AG09319 (cell line): Measurements from ENCODE around the gene LRRC30.

Source experiments
- DNase-seq: peaks from one replicate; pipeline ENCODE4 v3.0.0-alpha.2; 2010; ENCODE audit warnings: low read depth; ENCODE audit errors: extremely low read depth
- TF ChIP-seq, protein P1 (sequence below): IDR thresholded peaks from 2 replicates; pipeline ENCODE4 v1.5.1; 2011; ENCODE audit warnings: low read depth, mild to moderate bottlenecking, inconsistent platforms, low read length, moderate library complexity

Gene LRRC30

DNA sequence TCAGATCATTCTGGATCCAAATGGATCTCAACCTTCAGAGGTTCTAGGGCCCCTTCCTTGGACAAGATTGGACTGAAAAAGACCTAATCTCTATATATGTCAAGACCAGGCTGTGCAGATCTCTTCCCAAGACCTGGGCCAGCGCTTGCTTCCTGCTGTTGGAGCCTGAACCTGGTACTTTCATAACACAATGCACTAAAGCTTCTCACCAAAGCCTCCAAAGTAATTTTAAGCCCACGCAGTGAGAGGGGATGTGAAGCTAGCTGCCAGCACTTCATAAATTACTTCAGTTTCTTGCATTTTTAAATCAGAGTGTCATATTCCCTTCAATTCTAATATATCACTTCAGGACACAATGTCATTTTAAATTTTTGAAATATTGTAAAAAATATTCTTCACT lies 50.7 kb downstream of the LRRC30 start:
- no peak for DNase-seq
- TF ChIP-seq, protein P1, sequence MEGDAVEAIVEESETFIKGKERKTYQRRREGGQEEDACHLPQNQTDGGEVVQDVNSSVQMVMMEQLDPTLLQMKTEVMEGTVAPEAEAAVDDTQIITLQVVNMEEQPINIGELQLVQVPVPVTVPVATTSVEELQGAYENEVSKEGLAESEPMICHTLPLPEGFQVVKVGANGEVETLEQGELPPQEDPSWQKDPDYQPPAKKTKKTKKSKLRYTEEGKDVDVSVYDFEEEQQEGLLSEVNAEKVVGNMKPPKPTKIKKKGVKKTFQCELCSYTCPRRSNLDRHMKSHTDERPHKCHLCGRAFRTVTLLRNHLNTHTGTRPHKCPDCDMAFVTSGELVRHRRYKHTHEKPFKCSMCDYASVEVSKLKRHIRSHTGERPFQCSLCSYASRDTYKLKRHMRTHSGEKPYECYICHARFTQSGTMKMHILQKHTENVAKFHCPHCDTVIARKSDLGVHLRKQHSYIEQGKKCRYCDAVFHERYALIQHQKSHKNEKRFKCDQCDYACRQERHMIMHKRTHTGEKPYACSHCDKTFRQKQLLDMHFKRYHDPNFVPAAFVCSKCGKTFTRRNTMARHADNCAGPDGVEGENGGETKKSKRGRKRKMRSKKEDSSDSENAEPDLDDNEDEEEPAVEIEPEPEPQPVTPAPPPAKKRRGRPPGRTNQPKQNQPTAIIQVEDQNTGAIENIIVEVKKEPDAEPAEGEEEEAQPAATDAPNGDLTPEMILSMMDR: no peak
